NT2/D1 (cell line): ENCODE results near the gene ODC1.

Source experiments
- DNase-seq: peaks from one replicate; pipeline ENCODE4 v3.0.0-alpha.2; 2011; ENCODE audit warnings: low read depth, low spot score
- H3K27me3 ChIP-seq: 2 replicates; pipeline ENCODE4 v1.6.0; 2011; ENCODE audit warnings: mild to moderate bottlenecking; ENCODE audit not compliant: insufficient read length, insufficient read depth
- H3K36me3 ChIP-seq: 2 replicates; pipeline ENCODE4 v1.6.1; 2011; ENCODE audit warnings: mild to moderate bottlenecking, low read length, mixed read lengths; ENCODE audit not compliant: insufficient read depth, insufficient read length
- H3K4me1 ChIP-seq: 2 replicates; pipeline ENCODE4 v1.5.1; 2011; ENCODE audit not compliant: insufficient read depth, insufficient read length
- H3K4me3 ChIP-seq: 2 replicates; pipeline ENCODE4 v1.5.1; 2011; ENCODE audit warnings: low read depth; ENCODE audit not compliant: insufficient read length
- H3K9ac ChIP-seq: 2 replicates; pipeline ENCODE4 v1.6.0; 2011; ENCODE audit warnings: low read depth; ENCODE audit not compliant: insufficient read length
- H3K9me3 ChIP-seq: 2 replicates; pipeline ENCODE4 v1.5.1; 2011; ENCODE audit warnings: mild to moderate bottlenecking, low read length; ENCODE audit not compliant: insufficient read depth
- SUZ12 ChIP-seq: IDR thresholded peaks from 2 replicates; pipeline ENCODE4 v1.6.1; 2011; ENCODE audit not compliant: insufficient read length, insufficient read depth; ENCODE audit errors: extremely low read depth
- YY1 ChIP-seq: IDR thresholded peaks from 2 replicates; pipeline ENCODE4 v1.6.1; 2011; ENCODE audit not compliant: insufficient read length, insufficient read depth
- ZNF274 ChIP-seq: IDR thresholded peaks from 2 replicates; pipeline ENCODE4 v1.6.1; 2011; ENCODE audit warnings: mild to moderate bottlenecking, low read depth, low read length

Gene ODC1

DNA sequence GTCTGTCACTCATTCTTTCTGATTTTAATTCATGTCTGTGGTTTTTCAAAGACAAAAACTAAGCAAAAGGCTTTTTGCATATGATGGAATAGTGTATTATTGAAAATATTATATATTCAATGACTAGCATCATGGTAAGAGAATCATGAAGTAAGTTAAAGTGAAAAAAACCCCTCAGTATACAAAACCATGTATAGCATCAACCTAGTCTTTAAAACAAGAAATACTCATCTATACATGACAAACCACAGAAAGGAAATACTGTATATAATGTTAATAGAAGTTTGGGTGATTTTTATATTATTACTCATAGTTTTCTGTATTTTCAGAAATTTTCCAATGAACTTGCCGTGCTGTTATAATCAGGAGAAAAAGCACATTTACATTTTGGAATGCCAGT is 38.0 kb upstream of the ODC1 start:
- Histone ChIP-seq H3K9ac (no peak overlapping the region), H3K36me3 (no peaks in the 10 kb centered on the region)
- TF ChIP-seq SUZ12 (no peak), YY1 (no peak), ZNF274 (no peak)

GRCh38 chr2:10482913-10483312 is 34.8 kb upstream of the ODC1 start:
- no peaks in the 10 kb centered on the region for H3K36me3 ChIP-seq
- no peaks in the 10 kb centered on the region for H3K9me3 ChIP-seq
- peaks cover 62% of the 10 kb centered on the region for H3K27me3 ChIP-seq
- no peak for DNase-seq
- no peak overlapping the region for H3K9ac ChIP-seq
- no peak overlapping the region for H3K4me3 ChIP-seq
- peaks cover 5% of the 10 kb centered on the region for H3K4me1 ChIP-seq
- TF ChIP-seq SUZ12 (no peak), YY1 (no peak), ZNF274 (no peak)

More for the DNA sequence above, 38.0 kb upstream of the ODC1 start:
- no peak for DNase-seq
- H3K4me3 ChIP-seq: no peak overlapping the region
- peaks cover 31% of the 10 kb centered on the region for H3K27me3 ChIP-seq
- H3K9me3 ChIP-seq: peaks cover 3% of the 10 kb centered on the region; the same call in 1 of the 2 replicates
- H3K4me1 ChIP-seq: peaks cover 3% of the 10 kb centered on the region

- no peak for DNase-seq
- Histone ChIP-seq H3K9ac (no peak overlapping the region), H3K4me3 (no peak overlapping the region), H3K9me3 (no peaks in the 10 kb centered on the region), H3K4me1 (peaks cover 4% of the 10 kb centered on the region), H3K27me3 (peaks cover 58% of the 10 kb centered on the region), H3K36me3 (no peaks in the 10 kb centered on the region)
- TF ChIP-seq ZNF274 (no peak), YY1 (no peak), SUZ12 (no peak)
Measured at GRCh38 chr2:10482460-10482859, 34.3 kb upstream of the ODC1 start.

DNA sequence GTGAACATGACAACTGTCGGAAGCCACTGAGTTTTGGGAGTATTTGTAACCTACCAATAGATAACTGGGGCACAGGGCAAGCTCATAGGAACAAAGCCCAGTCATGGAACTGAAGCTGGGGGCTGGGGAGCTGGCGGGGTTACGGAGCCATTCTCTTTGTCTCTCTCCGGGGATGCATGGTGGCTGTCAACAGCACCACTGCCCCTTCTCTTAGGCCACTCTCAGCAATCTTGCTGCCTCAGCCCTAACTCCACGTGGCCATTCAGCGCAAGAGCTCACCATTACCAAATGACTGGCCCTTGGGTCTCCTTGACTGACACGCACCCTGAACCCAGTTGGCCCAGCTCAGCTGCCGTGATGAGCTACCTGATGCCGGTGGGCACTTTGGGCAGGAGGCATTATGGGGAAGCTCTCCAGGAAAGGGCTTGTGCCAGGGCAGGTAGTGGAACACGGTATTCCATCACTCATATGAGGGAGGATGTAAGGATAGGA is 33.6 kb upstream of the ODC1 start:
- Histone ChIP-seq H3K4me3 (no peak overlapping the region), H3K36me3 (no peaks in the 10 kb centered on the region), H3K9me3 (no peaks in the 10 kb centered on the region), H3K27me3 (peaks cover 60% of the 10 kb centered on the region), H3K4me1 (peaks cover 10% of the 10 kb centered on the region), H3K9ac (no peak overlapping the region)
- no peak for TF ChIP-seq ZNF274
- TF ChIP-seq SUZ12: no peak
- no peak for TF ChIP-seq YY1
- DNase-seq: no peak

DNA sequence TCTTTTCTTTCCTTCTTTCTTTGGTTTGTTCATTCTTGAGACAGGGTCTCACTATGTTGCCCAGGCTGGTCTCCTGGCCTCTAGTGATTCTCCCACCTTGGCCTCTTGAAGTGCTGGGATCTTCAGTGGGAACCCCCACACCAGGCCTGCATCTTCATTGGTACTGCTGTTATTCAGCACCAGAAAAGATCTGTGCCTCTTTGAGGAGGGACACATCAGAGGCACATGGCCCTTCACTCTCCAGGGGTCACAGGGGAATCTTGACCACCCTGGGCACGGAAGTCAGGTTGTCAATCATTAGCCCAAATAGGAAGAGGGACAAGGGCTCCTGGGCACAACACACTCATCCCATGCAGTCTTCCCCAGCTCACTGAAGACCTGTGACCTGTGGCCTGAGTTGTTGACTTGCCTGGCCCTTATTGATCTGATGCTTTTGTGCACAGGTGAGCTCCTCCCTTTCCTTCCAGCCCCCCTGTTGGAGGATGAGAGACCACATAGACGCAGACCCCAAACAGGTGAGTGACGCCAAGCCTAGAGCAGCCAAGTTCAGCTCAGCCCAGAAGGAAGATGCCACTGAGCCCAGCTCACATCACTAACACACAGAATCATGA is 33.0 kb upstream of the ODC1 start:
- H3K9ac ChIP-seq: no peak overlapping the region
- TF ChIP-seq ZNF274: no peak

DNA sequence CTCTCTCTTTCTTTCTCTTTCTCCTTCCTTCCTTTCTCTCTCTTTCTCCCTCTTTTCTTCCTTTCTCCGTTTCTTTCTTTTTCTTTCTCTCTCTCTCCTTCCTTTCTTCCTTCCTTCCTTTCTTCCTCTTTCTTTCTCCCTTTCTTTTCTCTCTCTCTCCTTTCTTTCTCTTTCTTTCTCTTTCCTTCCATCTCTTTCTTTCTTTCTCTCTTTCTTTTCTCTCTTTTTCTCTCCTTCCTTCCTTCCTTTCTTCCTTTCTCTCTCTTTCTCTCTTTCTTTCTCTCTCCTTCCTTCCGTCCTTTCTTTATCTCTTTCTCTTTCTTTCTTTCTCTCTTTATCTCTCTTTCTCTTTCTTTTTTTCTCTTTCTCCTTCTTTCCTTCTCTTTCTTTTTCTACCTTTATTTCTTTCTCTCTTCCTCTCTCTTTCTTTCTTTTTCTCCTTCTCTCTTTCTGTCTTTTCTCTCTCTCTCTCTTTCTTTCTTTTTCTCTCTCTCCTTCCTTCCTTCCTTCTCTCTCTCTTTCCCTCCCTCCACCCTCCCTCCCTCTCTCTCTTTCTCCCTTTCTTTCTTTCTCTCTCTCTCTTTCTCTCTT is 32.3 kb upstream of the ODC1 start:
- H3K36me3 ChIP-seq: no peaks in the 10 kb centered on the region
- peaks cover 10% of the 10 kb centered on the region for H3K4me1 ChIP-seq
- no peak for DNase-seq
- H3K4me3 ChIP-seq: no peak overlapping the region
- TF ChIP-seq SUZ12 (no peak), YY1 (no peak), ZNF274 (no peak)
- peaks cover 73% of the 10 kb centered on the region for H3K27me3 ChIP-seq
- no peaks in the 10 kb centered on the region for H3K9me3 ChIP-seq
- H3K9ac ChIP-seq: no peak overlapping the region

More for the DNA sequence above, 33.0 kb upstream of the ODC1 start:
- no peak for DNase-seq
- Histone ChIP-seq H3K4me1 (peaks cover 10% of the 10 kb centered on the region), H3K9me3 (no peaks in the 10 kb centered on the region), H3K36me3 (no peaks in the 10 kb centered on the region), H3K27me3 (peaks cover 66% of the 10 kb centered on the region), H3K4me3 (no peak overlapping the region)

GRCh38 chr2:10478916-10479315 is 30.8 kb upstream of the ODC1 start:
- no peak for TF ChIP-seq YY1
- no peaks in the 10 kb centered on the region for H3K36me3 ChIP-seq
- H3K27me3 ChIP-seq: peaks cover 82% of the 10 kb centered on the region
- no peak overlapping the region for H3K9ac ChIP-seq
- no peak overlapping the region for H3K4me3 ChIP-seq
- DNase-seq: no peak
- peaks cover 15% of the 10 kb centered on the region for H3K4me1 ChIP-seq
- H3K9me3 ChIP-seq: no peaks in the 10 kb centered on the region
